MCF 10A (cell line): Measurements from ENCODE around the gene ATXN7L1. TPM values are rescaled to one million over a fixed set of nuclear protein-coding genes. Genes with fewer than 3 reads are reported as not detected.
"Not testable (repeated sequence)": the region's sequence is repeated elsewhere in the genome, so short reads cannot be mapped to it uniquely, and the experiment has no call there.

Source experiments
- BruUV-seq: library from RNA; stranded (reverse); fragments of 400-500 nt; replicated peaks from 2 replicates; lab custom pipeline; 2021; lab: Mats Ljungman, UMichigan
- CTCF ChIA-PET: fragments of 300-600 bp; sonication (Branson Sonifier 250); formaldehyde crosslinking; extraction: SDS; loops from one replicate; lab custom pipeline; 2021; ENCODE audit warnings: antibody characterized with exemption, inconsistent platforms; lab: Yijun Ruan, JAX
- POLR2A ChIA-PET: fragments of 300-600, 350-650 bp; sonication (Branson Sonifier 250); formaldehyde crosslinking; extraction: SDS; loops from one replicate; lab custom pipeline; 2020; ENCODE audit warnings: antibody characterized with exemption, inconsistent platforms; lab: Yijun Ruan, JAX
- DNase-seq: peaks from one replicate; pipeline ENCODE4 v3.0.0-alpha.2; 2018; ENCODE audit not compliant: unreplicated experiment
- H3K27ac Mint-ChIP-seq: one replicate; pipeline ENCODE4 v1.8.0; 2022; ENCODE audit warnings: mild to moderate bottlenecking, low read depth, mixed read lengths; ENCODE audit not compliant: unreplicated experiment
- H3K27me3 Mint-ChIP-seq: one replicate; pipeline ENCODE4 v1.8.0; 2022; ENCODE audit warnings: mixed read lengths; ENCODE audit not compliant: insufficient read depth, unreplicated experiment
- H3K36me3 Mint-ChIP-seq: one replicate; pipeline ENCODE4 v1.8.0; 2022; ENCODE audit warnings: mild to moderate bottlenecking, moderate library complexity, mixed read lengths; ENCODE audit not compliant: insufficient read depth, unreplicated experiment
- H3K4me1 Mint-ChIP-seq: one replicate; pipeline ENCODE4 v1.8.0; 2022; ENCODE audit warnings: mixed read lengths; ENCODE audit not compliant: insufficient read depth, unreplicated experiment
- H3K4me3 Mint-ChIP-seq: one replicate; pipeline ENCODE4 v1.8.0; 2022; ENCODE audit warnings: mild to moderate bottlenecking, moderate library complexity, mixed read lengths; ENCODE audit not compliant: unreplicated experiment
- H3K9me3 Mint-ChIP-seq: one replicate; pipeline ENCODE4 v1.8.0; 2022; ENCODE audit warnings: mixed read lengths; ENCODE audit not compliant: unreplicated experiment
- intact Hi-C: fragments of 100-400 bp; cut with micrococcal nuclease; formaldehyde crosslinking; loops from 2 replicates; pipeline ENCODE4 v1.14.1; 2022
- total RNA-seq: library from RNA; stranded (reverse); gene quantifications from 2 replicates; pipeline ENCODE4 v1.2.3, GENCODE V29; 2022
- TF ChIP-seq, protein P1 (sequence below): fragments of 200-600 bp; IDR thresholded peaks from one replicate; pipeline ENCODE4 v1.8.0; 2022; ENCODE audit warnings: antibody characterized with exemption, mild to moderate bottlenecking; ENCODE audit not compliant: unreplicated experiment

ATXN7L1 gene
- total RNA-seq, 1 experiment from 2014 or later = 10.0 TPM

DNA sequence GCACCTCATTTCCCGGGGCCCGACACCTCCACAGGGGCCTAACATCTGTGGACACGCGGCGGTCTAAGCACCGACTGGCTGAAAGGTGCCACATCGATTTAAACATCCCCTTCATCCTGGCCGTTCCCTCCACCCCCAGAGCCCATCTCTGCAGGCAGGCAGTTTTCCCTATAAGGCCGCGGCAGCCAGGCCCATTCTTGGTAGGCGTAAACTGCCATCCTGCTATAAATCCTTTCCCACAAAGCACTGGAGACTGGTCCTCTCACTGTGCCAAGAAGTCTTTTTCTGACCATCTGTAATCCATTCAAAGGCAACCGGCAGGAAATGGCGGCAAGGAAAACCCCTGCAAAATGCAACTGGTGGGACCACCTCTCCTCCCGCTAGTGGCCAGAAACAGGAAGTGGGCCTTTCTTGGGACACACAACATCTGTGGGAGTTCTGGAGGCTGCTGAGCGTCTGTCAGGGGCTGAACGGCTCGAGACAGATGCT lies 22.4 kb downstream of the ATXN7L1 start:
- BruUV-seq = no TSS peak
- intact Hi-C loops = no loop called here
- H3K27ac Mint-ChIP-seq = no peak overlapping the region
- DNase-seq = no peak
- TF ChIP-seq, protein P1, sequence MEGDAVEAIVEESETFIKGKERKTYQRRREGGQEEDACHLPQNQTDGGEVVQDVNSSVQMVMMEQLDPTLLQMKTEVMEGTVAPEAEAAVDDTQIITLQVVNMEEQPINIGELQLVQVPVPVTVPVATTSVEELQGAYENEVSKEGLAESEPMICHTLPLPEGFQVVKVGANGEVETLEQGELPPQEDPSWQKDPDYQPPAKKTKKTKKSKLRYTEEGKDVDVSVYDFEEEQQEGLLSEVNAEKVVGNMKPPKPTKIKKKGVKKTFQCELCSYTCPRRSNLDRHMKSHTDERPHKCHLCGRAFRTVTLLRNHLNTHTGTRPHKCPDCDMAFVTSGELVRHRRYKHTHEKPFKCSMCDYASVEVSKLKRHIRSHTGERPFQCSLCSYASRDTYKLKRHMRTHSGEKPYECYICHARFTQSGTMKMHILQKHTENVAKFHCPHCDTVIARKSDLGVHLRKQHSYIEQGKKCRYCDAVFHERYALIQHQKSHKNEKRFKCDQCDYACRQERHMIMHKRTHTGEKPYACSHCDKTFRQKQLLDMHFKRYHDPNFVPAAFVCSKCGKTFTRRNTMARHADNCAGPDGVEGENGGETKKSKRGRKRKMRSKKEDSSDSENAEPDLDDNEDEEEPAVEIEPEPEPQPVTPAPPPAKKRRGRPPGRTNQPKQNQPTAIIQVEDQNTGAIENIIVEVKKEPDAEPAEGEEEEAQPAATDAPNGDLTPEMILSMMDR = no peak
- no peaks in the 10 kb centered on the region for H3K27me3 Mint-ChIP-seq
- ChIA-PET POLR2A (no interaction called here), CTCF (no interaction called here)
- H3K4me1 Mint-ChIP-seq = no peaks in the 10 kb centered on the region
- H3K36me3 Mint-ChIP-seq = no peaks in the 10 kb centered on the region
- H3K9me3 Mint-ChIP-seq = no peaks in the 10 kb centered on the region
- no peak overlapping the region for H3K4me3 Mint-ChIP-seq

DNA sequence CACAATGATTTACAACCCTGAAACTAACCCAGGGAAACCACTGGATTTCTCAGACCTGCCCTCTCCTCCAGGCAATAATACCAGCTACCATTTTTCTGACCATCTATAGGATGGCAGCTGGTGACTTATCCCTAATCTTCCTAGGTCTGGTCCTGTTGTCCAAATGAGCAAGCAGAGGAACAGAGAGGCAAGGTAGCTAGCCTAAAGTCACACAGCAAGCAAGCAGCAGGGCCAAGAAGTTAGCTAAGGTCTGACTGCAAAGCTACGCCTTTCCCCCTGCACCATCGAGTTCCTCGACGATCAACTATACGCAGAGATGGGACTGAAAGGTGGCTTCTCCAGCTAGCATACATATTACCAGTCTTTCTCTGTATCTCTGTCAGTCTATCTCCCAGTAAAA lies 25.3 kb downstream of the ATXN7L1 start:
- CTCF ChIA-PET = interaction anchor here (0.6 kb wide), 1 partner anchor 197 kb away, joined by 3 read pairs; no protein-coding TSS in a partner anchor
- Mint-ChIP-seq H3K36me3 (no peaks in the 10 kb centered on the region), H3K27me3 (no peaks in the 10 kb centered on the region), H3K27ac (no peak overlapping the region), H3K4me1 (no peaks in the 10 kb centered on the region), H3K9me3 (no peaks in the 10 kb centered on the region), H3K4me3 (no peak overlapping the region)
- TF ChIP-seq, protein P1 = no peak
- POLR2A ChIA-PET = interaction anchor here (0.7 kb wide), 1 partner anchor 213 kb away, joined by 3 read pairs; no protein-coding TSS in a partner anchor
- no TSS peak for BruUV-seq
- no peak for DNase-seq
- intact Hi-C loops = no loop called here

DNA sequence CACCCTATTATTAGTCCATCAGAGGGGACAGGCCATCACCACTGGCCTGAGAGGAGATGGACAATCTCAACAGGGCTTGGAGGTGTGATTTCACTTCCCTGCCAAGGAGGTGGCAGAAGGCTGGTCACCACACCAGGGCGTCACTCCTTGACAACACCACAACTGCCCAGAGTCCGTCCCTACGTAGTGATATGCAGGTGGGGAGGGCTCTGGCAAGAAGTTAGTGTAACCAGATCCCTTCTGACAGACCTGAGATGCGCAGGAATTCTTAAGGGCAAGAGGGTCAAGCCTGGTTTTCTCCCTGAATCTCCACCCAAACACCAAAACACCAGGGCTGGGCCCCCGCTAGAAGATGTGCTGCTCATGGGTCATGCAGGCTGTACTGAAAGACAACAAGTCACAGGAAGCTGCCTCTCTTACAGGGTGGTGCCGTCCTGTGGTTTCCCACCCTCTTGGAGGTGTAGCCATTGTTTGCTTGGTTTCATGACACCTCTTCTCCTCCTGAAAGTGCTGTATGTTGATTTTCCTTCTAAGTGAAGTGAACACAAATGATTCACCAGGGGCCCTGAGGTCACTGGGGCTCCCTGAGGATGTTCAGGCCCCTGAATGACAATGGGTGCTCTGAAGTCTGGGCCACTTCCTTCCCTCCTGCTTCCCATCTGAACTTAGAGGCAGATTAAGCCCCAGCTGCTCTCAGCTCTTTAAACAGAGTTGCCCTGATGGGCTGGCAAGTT lies 27.1 kb downstream of the ATXN7L1 start:
- no peaks in the 10 kb centered on the region for H3K9me3 Mint-ChIP-seq
- no peak for DNase-seq
- intact Hi-C loops = no loop called here
- H3K27ac Mint-ChIP-seq = no peak overlapping the region
- ChIA-PET POLR2A (no interaction called here), CTCF (interaction anchor here (1.0 kb wide), 1 partner anchor 88 kb away, joined by 3 read pairs; no protein-coding TSS in a partner anchor)
- H3K4me1 Mint-ChIP-seq = no peaks in the 10 kb centered on the region
- TF ChIP-seq, protein P1 = no peak
- BruUV-seq = no TSS peak
- no peaks in the 10 kb centered on the region for H3K27me3 Mint-ChIP-seq
- no peaks in the 10 kb centered on the region for H3K36me3 Mint-ChIP-seq
- H3K4me3 Mint-ChIP-seq = no peak overlapping the region

- intact Hi-C loops = no loop called here
- TF ChIP-seq, protein P1 = no peak
- CTCF ChIA-PET = no interaction called here
- Mint-ChIP-seq H3K36me3 (no peaks in the 10 kb centered on the region), H3K9me3 (no peaks in the 10 kb centered on the region), H3K27ac (no peak overlapping the region), H3K4me1 (no peaks in the 10 kb centered on the region), H3K27me3 (no peaks in the 10 kb centered on the region), H3K4me3 (no peak overlapping the region)
- DNase-seq = no peak
- no TSS peak for BruUV-seq
- POLR2A ChIA-PET = no interaction called here
Measured at GRCh38 chr7:105846404-105846803, 30.0 kb downstream of the ATXN7L1 start.

GRCh38 chr7:105844681-105845080 lies 31.7 kb downstream of the ATXN7L1 start:
- CTCF ChIA-PET, H3K27ac Mint-ChIP-seq, H3K27me3 Mint-ChIP-seq, H3K4me3 Mint-ChIP-seq, intact Hi-C loops, DNase-seq, H3K9me3 Mint-ChIP-seq, H3K4me1 Mint-ChIP-seq, H3K36me3 Mint-ChIP-seq, BruUV-seq: not testable (repeated sequence)
- POLR2A ChIA-PET = interaction anchor here (0.7 kb wide), 1 partner anchor 107 kb away, joined by 3 read pairs; no protein-coding TSS in a partner anchor
